ENCODE measurements around the gene GAGE12G. TPM values are rescaled to one million over a fixed set of nuclear protein-coding genes. Genes with fewer than 3 reads are reported as not detected.

Gene GAGE12G
- total and polyA plus RNA-seq, 8 donors = not detected

- Histone ChIP-seq H3K4me1 (no peaks in the 10 kb centered on the region), H3K9me3 (no peaks in the 10 kb centered on the region), H3K36me3 (no peaks in the 10 kb centered on the region), H3K27me3 (peaks cover 0 to 12% (median 0%) of the 10 kb centered on the region in 4 donors), H3K4me3 (no peak overlapping the region), H3K27ac (no peak overlapping the region)
- intact Hi-C loops (cut with DNase I) = no loop called here
- FAIRE-seq (no peak), ATAC-seq (no peak), DNase-seq (no peak)
- WGBS, 2 donors = 18 to 31% methylated on average over 7 of the region's 7 CpGs
- no peak for TF ChIP-seq CTCF (IDR thresholded peaks at IDR 0.05)
Observed at GRCh38 chrX:49610718-49611310, 40.6 kb downstream of the GAGE12G start.

DNA sequence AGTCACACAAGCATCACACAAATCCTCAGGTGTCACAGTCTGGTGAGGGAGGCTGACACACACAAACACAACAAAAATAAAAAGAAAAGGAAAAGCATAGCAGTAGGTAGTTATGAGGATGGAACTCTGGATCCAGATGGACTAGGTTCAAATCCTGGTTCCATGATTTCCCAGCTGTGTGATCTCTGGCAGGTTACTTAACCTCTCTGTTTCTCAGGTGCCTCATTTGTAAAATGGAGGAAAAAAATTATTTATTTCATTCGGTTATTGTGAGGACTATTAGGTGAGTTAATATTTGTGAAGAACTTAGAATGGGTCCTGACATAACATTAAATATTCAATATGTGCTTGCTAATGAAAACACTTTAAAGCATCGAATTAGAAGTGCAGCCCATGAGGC, 48.4 kb downstream of the GAGE12G start:
- no peak overlapping the region for H3K27ac ChIP-seq
- no peak overlapping the region for H3K4me3 ChIP-seq
- H3K4me1 ChIP-seq = no peaks in the 10 kb centered on the region
- intact Hi-C loops (cut with DNase I) = no loop called here
- no peak for DNase-seq
- no peak for ATAC-seq
- no peak for TF ChIP-seq CTCF (IDR thresholded peaks at IDR 0.05)
- WGBS, 2 donors = 58 to 86% methylated on average over 2 of the region's 2 CpGs
- no peaks in the 10 kb centered on the region for H3K36me3 ChIP-seq
- H3K9me3 ChIP-seq = no peaks in the 10 kb centered on the region
- H3K27me3 ChIP-seq = no peaks in the 10 kb centered on the region
- FAIRE-seq = no peak

Other genes with a start within 250 kb of the GAGE12G start
- not detected for gene GAGE12J, start 248.4 kb upstream of the GAGE12G start, total RNA-seq
- not detected for gene GAGE12J, start 248.4 kb upstream of the GAGE12G start, polyA plus RNA-seq
- not detected for gene GAGE13, start 238.8 kb upstream of the GAGE12G start, total RNA-seq
- gene GAGE13, start 238.8 kb upstream of the GAGE12G start, polyA plus RNA-seq = not detected
- gene GAGE12C, start 38.2 kb upstream of the GAGE12G start, total RNA-seq = not detected
- not detected for gene GAGE12C, start 38.2 kb upstream of the GAGE12G start, polyA plus RNA-seq
- gene GAGE12D, start 28.7 kb upstream of the GAGE12G start, total RNA-seq = not detected
- not detected for gene GAGE12D, start 28.7 kb upstream of the GAGE12G start, polyA plus RNA-seq
- gene GAGE12E, start 19.1 kb upstream of the GAGE12G start, total RNA-seq = not detected
- not detected for gene GAGE12E, start 19.1 kb upstream of the GAGE12G start, polyA plus RNA-seq
- not detected for gene GAGE12F, start 9.6 kb upstream of the GAGE12G start, total RNA-seq
- not detected for gene GAGE12F, start 9.6 kb upstream of the GAGE12G start, polyA plus RNA-seq
- gene GAGE12H, start 9.5 kb downstream of the GAGE12G start, total RNA-seq = not detected
- gene GAGE12H, start 9.5 kb downstream of the GAGE12G start, polyA plus RNA-seq = not detected
- gene GAGE2A, start 19.1 kb downstream of the GAGE12G start, total RNA-seq = under 1 TPM in 1 of 6 donors, not detected in 5; 0.82 TPM
- gene GAGE2A, start 19.1 kb downstream of the GAGE12G start, polyA plus RNA-seq = not detected
- gene GAGE1, start 28.6 kb downstream of the GAGE12G start, total RNA-seq = under 1 TPM in 1 of 6 donors, not detected in 5; 0.44 TPM
- not detected for gene GAGE1, start 28.6 kb downstream of the GAGE12G start, polyA plus RNA-seq
- not detected for gene PAGE1, start 125.6 kb downstream of the GAGE12G start, total RNA-seq
- not detected for gene PAGE1, start 125.6 kb downstream of the GAGE12G start, polyA plus RNA-seq